Breast epithelium (tissue), 3 donors: ENCODE data around the gene ZC3H7B.

ENCODE experiments used
- POLR2A ChIP-seq: fragments of 450-650 bp; IDR thresholded peaks from one replicate; pipeline ENCODE4 v1.6.1; 2016; ENCODE audit warnings: antibody characterized with exemption, mild to moderate bottlenecking, moderate library complexity
- POLR2AphosphoS5 ChIP-seq, 3 donors: sonication (generic); formaldehyde crosslinking; IDR thresholded peaks; one replicate each; pipeline ENCODE4 v1.6.1; 2017; ENCODE audit warnings: antibody characterized with exemption in 3 of 3
- TF ChIP-seq, protein P1 (sequence below), 3 donors: fragments of 450-650 bp; IDR thresholded peaks; one replicate each; pipeline ENCODE4 v1.5.1; 2016 to 2017; ENCODE audit warnings: antibody characterized with exemption in 3 of 3, mild to moderate bottlenecking in 3 of 3, moderate library complexity in 3 of 3

DNA sequence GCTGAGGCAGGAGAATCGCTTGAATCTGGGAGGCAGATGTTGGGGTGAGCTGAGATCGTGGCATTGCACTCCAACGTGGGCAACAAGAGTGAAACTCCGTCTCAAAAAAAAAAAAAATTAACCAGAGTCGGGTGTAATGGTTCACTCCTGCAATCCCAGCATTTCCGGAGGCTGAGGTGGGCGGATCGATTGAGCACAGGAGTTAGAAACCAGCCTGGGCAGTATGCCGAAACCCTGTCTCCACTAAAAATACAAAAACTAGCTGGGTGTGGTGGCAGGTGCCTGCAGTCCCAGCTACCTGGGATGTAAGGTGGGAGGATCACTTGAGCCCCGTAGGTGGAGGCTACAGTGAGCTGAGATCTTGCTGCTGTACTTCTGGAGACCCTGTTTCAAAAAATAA, 16.9 kb upstream of the ZC3H7B start:
- TF ChIP-seq, protein P1, sequence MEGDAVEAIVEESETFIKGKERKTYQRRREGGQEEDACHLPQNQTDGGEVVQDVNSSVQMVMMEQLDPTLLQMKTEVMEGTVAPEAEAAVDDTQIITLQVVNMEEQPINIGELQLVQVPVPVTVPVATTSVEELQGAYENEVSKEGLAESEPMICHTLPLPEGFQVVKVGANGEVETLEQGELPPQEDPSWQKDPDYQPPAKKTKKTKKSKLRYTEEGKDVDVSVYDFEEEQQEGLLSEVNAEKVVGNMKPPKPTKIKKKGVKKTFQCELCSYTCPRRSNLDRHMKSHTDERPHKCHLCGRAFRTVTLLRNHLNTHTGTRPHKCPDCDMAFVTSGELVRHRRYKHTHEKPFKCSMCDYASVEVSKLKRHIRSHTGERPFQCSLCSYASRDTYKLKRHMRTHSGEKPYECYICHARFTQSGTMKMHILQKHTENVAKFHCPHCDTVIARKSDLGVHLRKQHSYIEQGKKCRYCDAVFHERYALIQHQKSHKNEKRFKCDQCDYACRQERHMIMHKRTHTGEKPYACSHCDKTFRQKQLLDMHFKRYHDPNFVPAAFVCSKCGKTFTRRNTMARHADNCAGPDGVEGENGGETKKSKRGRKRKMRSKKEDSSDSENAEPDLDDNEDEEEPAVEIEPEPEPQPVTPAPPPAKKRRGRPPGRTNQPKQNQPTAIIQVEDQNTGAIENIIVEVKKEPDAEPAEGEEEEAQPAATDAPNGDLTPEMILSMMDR (IDR thresholded peaks at IDR 0.05), result no peak
- TF ChIP-seq POLR2A (no peak), POLR2AphosphoS5 (IDR thresholded peaks at IDR 0.05) (no peak)
